Stimulated activated naive CD4-positive, alpha-beta T cell (primary cell): ENCODE data around the gene NTM.

ENCODE experiments used
- DNase-seq, 6 experiments: peaks; one replicate each; lab custom pipeline; 2025; lab: John Stamatoyannopoulos, UW

Gene NTM

GRCh38 chr11:131865860-131866259 lies 495.4 kb downstream of the NTM start:
- DNase-seq: no peak

GRCh38 chr11:131866535-131867400 lies 496.4 kb downstream of the NTM start:
- no peak for DNase-seq

DNA sequence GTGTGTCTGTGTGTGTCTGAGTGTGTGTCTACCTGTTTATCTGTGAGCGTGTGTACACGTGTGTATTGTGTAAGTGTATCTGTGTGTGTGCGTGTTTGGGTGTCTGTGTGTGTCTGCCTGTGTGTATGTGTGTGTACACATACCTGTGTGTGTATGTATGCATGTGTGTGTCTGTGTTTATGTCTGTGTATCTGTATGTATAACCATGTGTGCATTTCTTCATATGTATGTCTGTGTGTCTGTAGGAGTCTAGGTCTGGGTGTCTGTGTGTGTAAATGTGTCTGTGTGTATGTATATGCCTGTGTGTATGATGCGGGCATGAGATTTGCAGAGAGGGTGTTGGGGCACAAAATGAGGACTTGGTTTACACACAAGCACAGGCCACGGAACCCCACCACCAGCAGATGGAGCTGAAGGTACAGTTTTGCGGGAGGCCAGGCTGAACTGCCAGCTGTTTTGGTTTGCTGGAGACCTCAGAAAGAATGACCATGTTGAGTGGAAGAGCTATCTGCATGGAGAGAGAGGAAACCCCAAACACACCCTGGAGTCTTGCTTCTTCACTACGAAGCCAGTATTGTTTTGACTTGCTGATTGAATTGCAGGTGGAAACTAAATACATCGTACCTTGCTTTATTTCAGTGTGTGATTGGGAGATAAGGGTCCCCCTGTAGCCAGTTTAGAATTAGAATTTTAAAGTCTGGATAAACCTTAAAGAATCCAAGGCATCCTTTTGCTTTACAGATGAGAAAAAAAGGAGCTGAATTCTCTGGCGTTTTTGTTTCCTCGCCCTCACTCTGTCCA lies 497.2 kb downstream of the NTM start:
- DNase-seq: no peak

GRCh38 chr11:131868629-131869507 lies 498.5 kb downstream of the NTM start:
- DNase-seq: no peak

DNA sequence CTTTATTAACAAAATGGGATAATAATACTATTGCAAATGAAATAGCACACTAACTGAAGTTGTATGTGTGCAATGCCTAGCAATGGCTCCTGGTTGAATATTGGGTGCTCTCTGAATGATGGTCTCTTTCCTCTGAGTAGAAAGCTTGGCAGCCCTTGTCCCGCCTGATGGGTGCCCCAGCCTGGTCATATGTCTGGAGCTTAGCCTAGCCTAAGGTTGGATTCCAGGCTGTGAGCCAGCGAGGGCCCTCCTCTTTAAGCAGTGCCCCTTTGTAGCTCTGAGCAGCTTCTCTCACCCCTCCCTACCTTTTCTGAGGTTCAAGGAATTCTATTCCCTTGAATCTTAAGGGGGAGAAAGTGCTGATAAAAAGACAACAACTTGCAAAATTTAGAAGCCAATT lies 499.9 kb downstream of the NTM start:
- no peak for DNase-seq

GRCh38 chr11:131871006-131871405 lies 500.6 kb downstream of the NTM start:
- no peak for DNase-seq

DNA sequence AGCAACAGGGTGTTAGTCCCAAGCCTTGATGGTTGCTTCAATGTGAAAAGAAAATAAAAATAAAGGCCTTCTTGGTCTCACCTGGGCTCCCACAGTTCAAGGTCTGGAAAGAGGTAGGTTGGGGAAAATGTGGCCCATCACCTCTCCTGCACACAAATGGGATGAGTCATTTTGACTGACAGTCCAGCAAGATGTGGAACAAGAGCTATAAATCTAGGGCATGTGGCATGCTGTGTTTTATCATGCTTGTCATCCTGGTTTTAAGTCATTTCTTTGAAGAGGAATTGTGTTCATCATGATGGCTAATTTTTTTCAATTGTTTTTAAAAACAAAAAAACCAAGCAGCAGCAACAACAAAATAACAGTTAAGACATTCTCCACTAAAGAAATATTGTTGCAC lies 503.7 kb downstream of the NTM start:
- DNase-seq: no peak

GRCh38 chr11:131875611-131876010 lies 505.2 kb downstream of the NTM start:
- DNase-seq: no peak

DNA sequence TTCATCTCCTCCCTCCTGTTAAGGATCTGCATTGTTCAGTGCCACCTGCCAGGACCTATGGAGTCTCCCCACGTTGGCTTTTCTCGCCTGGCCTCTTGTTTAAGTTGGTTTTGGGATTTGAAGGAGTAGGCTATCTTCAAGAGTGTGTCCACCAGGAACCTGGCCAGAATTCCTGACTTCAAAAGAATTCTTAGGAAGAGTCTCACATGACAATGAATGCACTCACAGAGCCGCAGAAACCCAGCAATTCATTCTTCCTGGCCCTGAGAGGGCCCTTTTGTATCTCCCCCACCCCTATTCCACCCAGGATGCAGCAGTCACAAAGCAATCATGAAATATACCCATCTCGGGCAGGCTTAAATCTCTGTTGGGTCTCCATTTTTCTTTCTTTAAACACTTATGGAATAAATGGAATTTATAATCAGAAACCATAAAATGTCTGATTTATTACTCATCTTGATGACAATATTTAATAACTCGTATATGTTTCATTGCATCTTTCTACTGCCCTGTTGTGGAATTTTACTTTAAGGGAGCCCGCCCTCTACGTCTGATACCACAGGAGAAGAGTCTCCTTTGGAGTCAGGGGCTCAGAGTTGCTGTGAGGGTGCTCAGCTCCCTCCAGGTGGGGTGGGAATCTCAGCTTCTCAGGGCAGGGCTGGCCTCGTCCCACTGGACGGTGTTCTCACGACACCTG lies 507.0 kb downstream of the NTM start:
- DNase-seq: no peak

DNA sequence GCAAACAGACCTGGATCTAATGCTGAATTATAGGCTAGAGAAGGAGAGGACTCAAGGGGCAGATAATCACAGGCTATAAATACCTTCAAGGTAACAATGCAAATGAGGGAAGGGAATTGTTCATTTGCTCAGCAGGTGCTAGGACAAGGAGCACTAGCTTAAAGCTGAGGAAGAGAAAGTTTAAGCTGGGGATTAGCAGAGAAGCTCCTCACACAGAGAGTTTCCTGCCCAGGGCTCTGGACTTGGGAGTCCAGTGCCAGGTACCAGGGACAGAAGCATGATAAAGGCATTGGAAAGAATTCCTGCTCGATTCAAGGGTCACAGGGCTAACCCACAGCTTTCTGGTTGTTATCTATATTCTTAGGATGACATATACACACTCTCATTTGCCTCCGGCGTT lies 509.9 kb downstream of the NTM start:
- DNase-seq: no peak

DNA sequence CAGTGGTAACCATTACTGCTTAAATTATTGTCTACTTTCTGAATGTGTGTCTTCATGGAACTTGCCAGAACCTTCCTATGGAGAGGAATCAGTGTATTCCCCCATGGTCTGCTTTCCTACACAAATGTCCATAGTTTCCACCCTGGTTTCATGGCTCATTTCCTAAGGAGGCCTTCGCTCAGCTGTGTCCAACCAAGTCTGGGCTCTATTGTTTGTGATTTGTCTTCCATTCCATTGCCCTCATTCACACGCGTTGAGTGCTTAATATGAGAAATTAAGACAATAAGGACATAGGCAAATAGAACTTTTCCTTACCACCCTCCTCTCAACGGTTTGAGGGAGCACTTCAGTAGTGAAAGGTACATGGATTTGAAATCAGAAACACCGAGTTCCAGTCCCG lies 510.6 kb downstream of the NTM start:
- DNase-seq: no peak

GRCh38 chr11:131883332-131883731 lies 512.9 kb downstream of the NTM start:
- no peak for DNase-seq

DNA sequence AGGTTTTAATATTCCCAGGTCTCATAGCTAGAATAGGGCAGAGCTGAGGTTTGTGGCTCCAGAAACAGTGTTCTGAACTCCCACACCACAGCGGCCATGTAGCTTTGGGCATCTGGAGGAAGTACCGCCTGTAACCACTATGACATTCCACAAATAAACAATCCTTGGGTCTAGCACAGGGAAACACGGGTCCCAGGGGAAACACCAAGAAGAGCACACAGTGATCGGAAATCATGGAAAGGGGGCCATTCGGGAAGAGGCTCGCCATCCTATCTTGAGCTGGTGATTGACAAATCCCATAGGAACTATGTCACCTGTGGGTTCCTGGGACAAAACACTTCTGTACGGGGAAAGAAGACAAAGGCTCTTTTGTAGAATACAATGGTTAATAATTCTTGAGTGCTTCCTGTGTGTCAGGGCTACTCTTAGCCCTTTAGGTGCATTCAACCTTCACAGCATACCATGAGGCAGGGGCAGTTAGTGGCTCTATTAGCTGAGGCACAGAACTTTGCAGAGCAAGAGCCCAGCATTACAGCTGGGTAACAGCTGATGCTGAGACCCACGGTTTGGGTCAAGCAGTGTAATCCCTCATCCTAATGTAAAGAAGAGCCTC lies 514.2 kb downstream of the NTM start:
- no peak for DNase-seq

GRCh38 chr11:131885431-131885830 lies 515.0 kb downstream of the NTM start:
- no peak for DNase-seq

DNA sequence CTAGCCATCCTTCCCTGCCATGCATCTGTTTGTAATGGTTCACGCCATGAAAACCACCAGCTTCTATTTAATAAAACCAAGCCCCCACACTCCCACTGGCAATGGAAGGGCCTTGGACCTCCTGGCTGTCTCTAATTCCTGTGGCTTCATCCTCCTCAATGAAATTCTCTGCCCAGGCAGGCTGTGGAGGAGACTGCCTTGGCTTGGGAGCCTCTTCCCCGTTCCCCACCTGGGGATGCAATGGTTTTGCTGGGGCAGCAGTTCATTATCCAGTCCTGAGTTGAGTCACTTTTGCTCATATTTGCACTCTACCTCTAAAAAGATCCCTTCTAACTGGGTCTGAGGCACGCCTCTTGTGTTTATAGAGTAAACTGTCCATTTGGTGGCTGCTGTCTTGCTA lies 515.8 kb downstream of the NTM start:
- DNase-seq: no peak

DNA sequence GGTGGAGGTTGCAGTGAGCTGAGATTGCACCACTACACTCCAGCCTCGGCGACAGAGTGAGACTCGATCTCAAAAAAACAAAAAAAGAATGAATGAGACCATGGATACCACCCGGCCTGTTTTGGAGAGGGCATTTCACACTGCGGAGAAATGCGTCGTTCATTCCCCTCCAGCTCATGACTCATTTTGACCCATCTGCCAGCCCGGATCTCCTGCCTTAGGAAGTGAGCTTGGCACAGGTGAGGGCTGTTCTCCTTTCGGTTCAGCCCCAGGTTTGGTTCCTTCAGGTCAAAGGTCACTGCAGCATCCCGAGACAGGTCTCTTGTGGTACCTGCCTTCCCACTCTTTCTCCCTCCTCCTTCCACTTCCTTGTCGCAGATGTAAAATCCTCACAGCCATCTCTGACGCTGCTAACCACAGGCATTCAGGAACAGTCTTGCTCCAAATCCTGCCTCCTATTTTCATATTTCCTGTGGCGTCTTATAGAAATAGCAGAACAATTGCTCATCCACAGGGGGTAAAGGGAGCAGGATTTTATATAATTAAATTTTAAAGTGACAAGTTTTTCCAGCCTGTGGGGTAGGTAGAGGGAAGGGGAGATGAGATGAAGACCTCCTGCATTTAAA lies 517.9 kb downstream of the NTM start:
- DNase-seq: no peak

DNA sequence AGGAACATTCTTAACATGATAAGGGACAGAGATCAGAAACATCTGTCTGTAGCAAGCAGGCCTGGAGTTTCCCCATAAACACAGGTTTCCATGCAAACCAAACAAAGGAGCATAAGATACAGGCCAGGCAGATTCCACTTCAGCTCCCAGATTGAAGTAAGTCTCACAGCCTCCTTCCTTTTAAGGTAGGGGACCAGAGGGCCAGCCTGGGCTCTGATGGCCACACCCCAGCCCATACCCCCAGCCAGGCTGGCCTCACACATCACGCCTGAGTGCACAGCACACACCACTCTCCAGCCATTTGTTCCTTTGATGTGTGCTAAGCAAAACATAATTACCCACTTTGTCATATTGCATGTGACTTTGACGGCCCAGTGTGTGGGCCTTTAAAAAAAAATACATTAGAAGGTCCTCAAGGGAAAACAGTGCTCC lies 518.7 kb downstream of the NTM start:
- DNase-seq: no peak

DNA sequence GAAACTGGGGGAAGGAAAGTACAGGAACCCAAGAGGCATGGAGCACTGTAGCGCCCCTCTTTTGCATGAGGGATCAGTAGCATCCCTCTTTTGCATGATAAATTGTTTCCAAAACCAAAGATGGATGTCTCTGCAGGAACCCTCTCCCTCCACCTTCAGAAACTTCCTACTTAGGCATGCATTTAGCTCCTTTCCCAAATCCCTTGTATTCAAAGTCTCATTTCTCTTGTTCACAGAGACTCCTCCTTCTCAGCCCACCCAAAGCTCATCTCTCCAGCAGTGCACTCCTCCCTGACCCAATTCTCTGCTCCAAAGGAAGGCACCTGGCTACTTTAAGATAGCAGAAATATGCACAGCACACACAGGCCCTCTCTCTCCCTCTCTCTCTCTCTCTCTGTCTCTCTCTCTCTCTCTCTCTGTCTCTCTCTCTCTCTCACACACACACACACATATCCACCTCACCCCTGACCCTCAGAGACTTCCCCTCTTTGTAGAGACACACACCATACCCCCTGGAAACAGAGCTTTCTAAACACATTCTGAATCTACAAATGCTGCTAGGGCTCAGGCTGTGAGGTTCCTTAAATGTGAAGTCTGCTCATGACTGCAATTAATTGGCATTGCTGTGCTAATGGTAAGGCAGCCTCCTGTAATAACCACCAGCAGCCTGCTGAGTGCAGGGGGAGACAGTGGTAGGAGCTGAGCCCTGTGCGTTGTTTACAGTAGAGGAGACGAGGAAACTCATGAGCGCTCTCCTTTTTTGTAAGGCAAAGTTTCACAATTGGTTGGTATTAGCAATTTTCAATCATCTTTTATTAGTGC lies 519.6 kb downstream of the NTM start:
- DNase-seq: no peak

DNA sequence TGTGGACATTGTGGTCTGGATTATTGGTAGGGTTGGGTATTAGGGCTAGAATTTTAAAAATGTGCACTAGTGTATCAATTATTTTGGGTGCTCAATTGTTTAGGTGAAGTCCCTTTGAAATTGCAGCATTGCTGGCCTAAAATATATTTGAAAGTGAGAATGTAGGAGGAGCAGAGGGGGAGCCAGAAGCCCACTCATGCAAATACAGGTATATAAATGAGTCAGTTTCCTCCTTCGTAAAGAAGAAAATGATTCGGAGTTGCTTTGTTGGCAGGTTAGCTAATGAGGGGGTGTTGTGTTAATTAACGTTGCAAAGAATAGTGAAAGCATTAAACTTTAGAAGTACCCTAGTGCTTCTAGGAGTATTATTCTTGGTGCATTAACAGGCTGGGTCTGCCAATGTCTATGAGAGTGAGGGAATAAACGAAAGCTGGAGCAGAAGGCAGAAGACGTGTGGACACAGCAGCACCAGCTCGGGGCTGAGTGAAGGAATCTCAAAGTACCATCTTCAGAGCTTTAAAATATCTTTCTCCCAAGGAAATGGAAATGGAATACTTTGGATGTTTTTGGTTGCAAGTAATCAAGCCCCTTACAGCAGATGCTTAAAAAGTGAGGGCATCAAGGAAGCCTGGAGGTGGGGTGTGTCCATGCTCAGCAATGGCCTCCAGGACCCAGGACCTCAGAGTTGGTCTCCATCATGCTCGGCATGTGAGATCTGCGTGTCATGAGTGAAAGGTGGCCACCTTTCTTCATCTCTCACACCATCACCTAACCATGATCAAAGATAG lies 522.9 kb downstream of the NTM start:
- no peak for DNase-seq
